ENCODE results near the gene VWF. TPM values are rescaled to one million over a fixed set of nuclear protein-coding genes. Genes with fewer than 3 reads are reported as not detected.
"Not testable (repeated sequence)": the region's sequence is repeated elsewhere in the genome, so short reads cannot be mapped to it uniquely, and the experiment has no call there.

Gene VWF
- total RNA-seq, 2 donors from 2014 or later = 241 to 483 TPM

- ATAC-seq (peak in 1 of 2 donors; percentile 21), DNase-seq (no peak)
- intact Hi-C loops (cut with DNase I) = no loop called here
Observed at GRCh38 chr12:6113691-6114475, 10.6 kb downstream of the VWF start.

GRCh38 chr12:6112004-6112403 is 12.5 kb downstream of the VWF start:
- intact Hi-C loops (cut with DNase I) = no loop called here
- ATAC-seq (no peak), DNase-seq (no peak)

GRCh38 chr12:6110006-6110405 is 14.5 kb downstream of the VWF start:
- DNase-seq (no peak), ATAC-seq (peak in 1 of 2 donors; percentile 61)
- intact Hi-C loops (cut with DNase I) = no loop called here

GRCh38 chr12:6106218-6106617 is 18.3 kb downstream of the VWF start:
- ATAC-seq = no peak
- intact Hi-C loops (cut with DNase I) = no loop called here
- no peak for DNase-seq

GRCh38 chr12:6104842-6105241 is 19.6 kb downstream of the VWF start:
- DNase-seq (no peak), ATAC-seq (no peak)
- intact Hi-C loops (cut with DNase I) = no loop called here

GRCh38 chr12:6104027-6104426 is 20.4 kb downstream of the VWF start:
- no peak for DNase-seq
- intact Hi-C loops (cut with DNase I) = no loop called here
- ATAC-seq = no peak

- intact Hi-C loops (cut with DNase I); ATAC-seq; DNase-seq: not testable (repeated sequence)
Observed at GRCh38 chr12:6102021-6102420, 22.4 kb downstream of the VWF start.

GRCh38 chr12:6099316-6099715 is 25.2 kb downstream of the VWF start:
- ATAC-seq (no peak), DNase-seq (no peak)
- intact Hi-C loops (cut with DNase I) = no loop called here

GRCh38 chr12:6097411-6097810 is 27.1 kb downstream of the VWF start:
- ATAC-seq = no peak
- intact Hi-C loops (cut with DNase I) = no loop called here
- DNase-seq = no peak

GRCh38 chr12:6096527-6096926 is 27.9 kb downstream of the VWF start:
- intact Hi-C loops (cut with DNase I) = no loop called here
- ATAC-seq (no peak), DNase-seq (no peak)

- DNase-seq (no peak), ATAC-seq (no peak)
- intact Hi-C loops (cut with DNase I) = no loop called here
Observed at GRCh38 chr12:6095269-6095668, 29.2 kb downstream of the VWF start.

GRCh38 chr12:6093764-6094163 is 30.7 kb downstream of the VWF start:
- ATAC-seq (no peak), DNase-seq (no peak)
- intact Hi-C loops (cut with DNase I) = no loop called here

GRCh38 chr12:6092784-6093722 is 31.4 kb downstream of the VWF start:
- intact Hi-C loops (cut with DNase I) = no loop called here
- DNase-seq = peak; percentile 51
- peak; percentile 70 to 93 for ATAC-seq

GRCh38 chr12:6091786-6092566 is 32.5 kb downstream of the VWF start:
- DNase-seq (no peak), ATAC-seq (no peak)
- intact Hi-C loops (cut with DNase I) = no loop called here

- peak; percentile 33 to 60 for ATAC-seq
- DNase-seq = peak; percentile 60
- intact Hi-C loops (cut with DNase I) = no loop called here
Observed at GRCh38 chr12:6090803-6091202, 33.7 kb downstream of the VWF start.

- DNase-seq = no peak
- intact Hi-C loops (cut with DNase I) = no loop called here
- no peak for ATAC-seq
Observed at GRCh38 chr12:6088921-6089747, 35.3 kb downstream of the VWF start.

- intact Hi-C loops (cut with DNase I) = no loop called here
- no peak for DNase-seq
- ATAC-seq = no peak
Observed at GRCh38 chr12:6086316-6086715, 38.2 kb downstream of the VWF start.

GRCh38 chr12:6085841-6086240 is 38.6 kb downstream of the VWF start:
- intact Hi-C loops (cut with DNase I) = no loop called here
- no peak for ATAC-seq
- no peak for DNase-seq

GRCh38 chr12:6084969-6085450 is 39.5 kb downstream of the VWF start:
- ATAC-seq (peak in 1 of 2 donors; percentile 39), DNase-seq (no peak)
- intact Hi-C loops (cut with DNase I) = no loop called here

All from left cardiac atrium (tissue), 4 donors.